ENCODE results near the gene PRL. TPM values are rescaled to one million over a fixed set of nuclear protein-coding genes. Genes with fewer than 3 reads are reported as not detected.

PRL gene
- total RNA-seq, 6 experiments from 2014 or later = not detected

GRCh38 chr6:22298475-22298890 is 1.6 kb upstream of the PRL start:
- Mint-ChIP-seq H3K9me3 (peaks cover 10% of the 10 kb centered on the region; the same call in 1 of the 2 replicates), H3K27me3 (ENCODE audit: insufficient read depth) (no peaks in the 10 kb centered on the region), H3K4me3 (no peak overlapping the region), H3K27ac (no peak overlapping the region), H3K4me1 (ENCODE audit: low read depth) (no peaks in the 10 kb centered on the region), H3K36me3 (ENCODE audit: low read depth) (no peaks in the 10 kb centered on the region)
- TF ChIP-seq CTCF (IDR thresholded peaks at IDR 0.05) = no peak
- DNase-seq = no peak

GRCh38 chr6:22296067-22296466 is 769 bp downstream of the PRL start:
- no peak overlapping the region for H3K4me3 Mint-ChIP-seq
- H3K9me3 Mint-ChIP-seq = peaks cover 17% of the 10 kb centered on the region; the same call in 1 of the 2 replicates
- H3K27ac Mint-ChIP-seq = no peak overlapping the region
- TF ChIP-seq CTCF (IDR thresholded peaks at IDR 0.05) = no peak
- H3K36me3 Mint-ChIP-seq (ENCODE audit: low read depth) = no peaks in the 10 kb centered on the region
- H3K4me1 Mint-ChIP-seq (ENCODE audit: low read depth) = no peaks in the 10 kb centered on the region
- H3K27me3 Mint-ChIP-seq (ENCODE audit: insufficient read depth) = peaks cover 2% of the 10 kb centered on the region; the same call in 1 of the 2 replicates
- no peak for DNase-seq

- no peak for DNase-seq
- Mint-ChIP-seq H3K9me3 (peaks cover 17% of the 10 kb centered on the region; the same call in 1 of the 2 replicates), H3K36me3 (ENCODE audit: low read depth) (no peaks in the 10 kb centered on the region), H3K27me3 (ENCODE audit: insufficient read depth) (peaks cover 2% of the 10 kb centered on the region; the same call in 1 of the 2 replicates), H3K27ac (no peak overlapping the region), H3K4me1 (ENCODE audit: low read depth) (no peaks in the 10 kb centered on the region), H3K4me3 (no peak overlapping the region)
- TF ChIP-seq CTCF (IDR thresholded peaks at IDR 0.05) = no peak
Observed at GRCh38 chr6:22295145-22295544, 1.7 kb downstream of the PRL start.

GRCh38 chr6:22294301-22294700 is 2.5 kb downstream of the PRL start:
- Mint-ChIP-seq H3K4me1 (ENCODE audit: low read depth) (no peaks in the 10 kb centered on the region), H3K27me3 (ENCODE audit: insufficient read depth) (peaks cover 2% of the 10 kb centered on the region; the same call in 1 of the 2 replicates), H3K27ac (no peak overlapping the region), H3K36me3 (ENCODE audit: low read depth) (no peaks in the 10 kb centered on the region), H3K9me3 (peaks cover 15% of the 10 kb centered on the region; the same call in 1 of the 2 replicates), H3K4me3 (no peak overlapping the region)
- DNase-seq = no peak
- TF ChIP-seq CTCF (IDR thresholded peaks at IDR 0.05) = no peak

- DNase-seq = no peak
- H3K9me3 Mint-ChIP-seq = peaks cover 14% of the 10 kb centered on the region; the same call in 1 of the 2 replicates
- no peak overlapping the region for H3K4me3 Mint-ChIP-seq
- no peaks in the 10 kb centered on the region for H3K36me3 Mint-ChIP-seq (ENCODE audit: low read depth)
- no peaks in the 10 kb centered on the region for H3K4me1 Mint-ChIP-seq (ENCODE audit: low read depth)
- TF ChIP-seq CTCF (IDR thresholded peaks at IDR 0.05) = no peak
- peaks cover 2% of the 10 kb centered on the region; the same call in 1 of the 2 replicates for H3K27me3 Mint-ChIP-seq (ENCODE audit: insufficient read depth)
- H3K27ac Mint-ChIP-seq = no peak overlapping the region
Observed at GRCh38 chr6:22290045-22290444, 6.8 kb downstream of the PRL start.
